ENCODE data around the gene ZNF385A. TPM values are rescaled to one million over a fixed set of nuclear protein-coding genes. Genes with fewer than 3 reads are reported as not detected.

ZNF385A gene
- total and polyA plus RNA-seq, 9 of the 15 experiments (the other 6 are each of a cell fraction or from before 2014, with no cell fraction given), result 1.0 to 111 (median 7.7) TPM

GRCh38 chr12:54390668-54391551 is 6.4 kb upstream of the ZNF385A start (continued):
- TF ChIP-seq TSHZ1 (CRISPR knock-in tag; IDR thresholded peaks at IDR 0.05) (no peak), ZBTB49 (CRISPR knock-in tag; IDR thresholded peaks at IDR 0.05; ENCODE audit: borderline replicate concordance) (no peak), KHSRP (IDR thresholded peaks at IDR 0.05) (no peak), BCL6 (CRISPR knock-in tag; IDR thresholded peaks at IDR 0.05) (no peak), IRF9 (tag; IDR thresholded peaks at IDR 0.05) (no peak), ZNF79 (CRISPR knock-in tag; IDR thresholded peaks at IDR 0.05; ENCODE audit: low read depth) (no peak), U2AF1 (optimal IDR thresholded peaks at IDR 0.05; ENCODE audit: low read depth, low read length) (no peak), ZNF696 (CRISPR knock-in tag; conservative IDR thresholded peaks at IDR 0.05) (no peak), TAF15 (IDR thresholded peaks at IDR 0.05; ENCODE audit: low read depth, low read length) (no peak), CSDE1 (IDR thresholded peaks at IDR 0.05) (no peak), ZNF551 (CRISPR knock-in tag; IDR thresholded peaks at IDR 0.05) (no peak), DEAF1 (CRISPR knock-in tag; IDR thresholded peaks at IDR 0.05) (no peak), NFE2 (IDR thresholded peaks at IDR 0.05; ENCODE audit: low read depth) (no peak), MAFF (IDR thresholded peaks at IDR 0.05; ENCODE audit: low read length) (no peak), ZNF146 (CRISPR knock-in tag; IDR thresholded peaks at IDR 0.05; ENCODE audit: unreplicated experiment) (no peak), ZNF436 (CRISPR knock-in tag; IDR thresholded peaks at IDR 0.05) (no peak), MTA3 (IDR thresholded peaks at IDR 0.05; ENCODE audit: borderline replicate concordance) (no peak), ESRRB (CRISPR knock-in tag; IDR thresholded peaks at IDR 0.05; ENCODE audit: borderline replicate concordance) (no peak), TEAD2 (tag; IDR thresholded peaks at IDR 0.05) (no peak)
